IPS-11a (cell line): ENCODE data around the gene LUC7L3.

ENCODE experiments used
- H3K4me3 ChIP-seq: one replicate; pipeline ENCODE4 v1.5.1; 2013; ENCODE audit warnings: low read depth, low read length, control low read depth

The LUC7L3 gene

DNA sequence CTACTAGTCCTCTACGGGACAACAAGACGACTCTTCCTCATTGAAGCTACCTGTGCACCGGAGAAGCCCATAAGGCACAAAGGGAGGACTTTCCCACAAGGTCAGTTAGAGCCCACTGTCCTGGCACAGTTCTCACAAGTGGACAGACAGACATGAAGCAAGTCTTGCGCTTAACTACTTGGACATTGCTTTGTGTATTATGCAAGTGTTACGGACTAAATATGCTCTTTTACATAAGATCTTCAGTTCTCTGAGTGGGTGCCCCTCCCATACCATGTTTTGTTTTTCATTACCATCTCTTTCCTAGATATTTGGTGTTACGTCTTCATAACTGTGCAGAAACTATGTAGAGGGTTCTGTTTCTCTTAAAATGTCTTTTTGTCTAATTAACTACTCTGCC is 29.8 kb downstream of the LUC7L3 start:
- H3K4me3 ChIP-seq: no peak overlapping the region

DNA sequence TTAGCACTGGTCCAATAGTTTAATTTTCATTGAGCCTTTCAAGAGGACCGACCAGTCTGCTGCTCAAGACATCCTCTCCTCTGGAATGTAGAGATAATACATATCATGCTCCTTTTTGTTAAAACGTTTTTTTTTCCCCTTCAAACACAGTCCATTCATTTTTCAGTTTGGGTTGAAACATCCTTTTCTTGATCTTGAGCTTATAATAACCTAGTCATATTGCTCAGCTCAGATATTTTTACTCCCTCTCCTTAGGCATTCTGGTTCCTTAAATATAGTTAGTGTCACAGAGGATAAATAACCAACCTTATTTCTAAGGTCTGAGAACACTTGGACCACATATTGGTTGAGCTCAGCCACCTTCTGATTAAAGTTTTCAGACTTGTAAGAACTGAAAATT is 35.1 kb downstream of the LUC7L3 start:
- H3K4me3 ChIP-seq: no peak overlapping the region

- no peak overlapping the region for H3K4me3 ChIP-seq
These were observed 39.1 kb downstream of the LUC7L3 start for GRCh38 chr17:50758524-50758923.

- H3K4me3 ChIP-seq: no peak overlapping the region
These were observed 39.7 kb downstream of the LUC7L3 start for GRCh38 chr17:50758989-50759544.

DNA sequence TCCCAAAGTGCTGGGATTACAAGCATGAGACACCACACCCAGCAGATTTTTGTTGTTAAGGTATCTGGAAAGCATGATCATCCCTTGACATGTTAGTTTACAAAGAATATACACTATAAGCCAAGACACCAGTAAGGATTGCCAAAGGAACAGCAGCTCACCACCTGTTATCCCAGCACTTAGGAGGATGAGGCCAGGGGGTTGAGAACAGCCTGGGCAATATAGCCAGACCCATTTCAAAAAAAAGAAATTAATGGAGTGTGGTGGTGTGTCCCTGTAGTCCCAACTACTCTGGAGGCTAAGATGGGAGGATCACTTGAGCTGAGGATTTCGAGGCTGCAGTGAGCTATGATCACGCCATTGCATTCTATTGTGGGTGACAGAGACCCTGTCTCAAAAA is 42.8 kb downstream of the LUC7L3 start:
- no peak overlapping the region for H3K4me3 ChIP-seq

GRCh38 chr17:50763716-50764475 is 44.5 kb downstream of the LUC7L3 start:
- H3K4me3 ChIP-seq: no peak overlapping the region

- no peak overlapping the region for H3K4me3 ChIP-seq
These were observed 45.3 kb downstream of the LUC7L3 start for GRCh38 chr17:50764734-50765149.

GRCh38 chr17:50765454-50766221 is 46.2 kb downstream of the LUC7L3 start:
- H3K4me3 ChIP-seq: no peak overlapping the region

GRCh38 chr17:50766222-50767023 is 47.0 kb downstream of the LUC7L3 start:
- no peak overlapping the region for H3K4me3 ChIP-seq

- H3K4me3 ChIP-seq: no peak overlapping the region
These were observed 47.6 kb downstream of the LUC7L3 start for GRCh38 chr17:50767030-50767429.

GRCh38 chr17:50767446-50767845 is 48.0 kb downstream of the LUC7L3 start, which contains the start of gene ANKRD40CL:
Gene ANKRD40CL (minus strand): TSS chr17:50767518. CDS start chr17:50766913, 605 bp downstream.
- no peak within 1 kb of the TSS for H3K4me3 ChIP-seq

DNA sequence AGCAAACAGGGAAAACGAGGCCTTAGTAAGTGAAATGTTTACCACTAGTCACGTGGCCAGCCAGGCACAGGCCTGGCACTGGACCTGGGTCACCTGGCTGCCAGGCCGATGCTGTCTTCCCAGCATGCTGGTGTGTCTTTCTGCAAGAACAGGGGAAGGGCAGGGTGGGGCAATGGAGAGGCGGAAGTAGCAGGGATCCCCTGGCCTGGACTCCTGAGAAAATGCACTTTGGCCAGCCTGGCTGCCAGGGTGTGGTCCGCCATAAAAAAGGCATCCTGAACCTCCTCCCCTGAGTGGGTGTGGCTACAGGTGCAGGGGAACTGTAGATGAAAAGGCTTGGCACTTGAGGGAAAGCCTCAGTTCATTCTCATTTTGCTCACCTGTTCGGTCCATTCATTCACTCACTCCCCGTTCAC is 49.0 kb downstream of the LUC7L3 start:
- H3K4me3 ChIP-seq: no peak overlapping the region

DNA sequence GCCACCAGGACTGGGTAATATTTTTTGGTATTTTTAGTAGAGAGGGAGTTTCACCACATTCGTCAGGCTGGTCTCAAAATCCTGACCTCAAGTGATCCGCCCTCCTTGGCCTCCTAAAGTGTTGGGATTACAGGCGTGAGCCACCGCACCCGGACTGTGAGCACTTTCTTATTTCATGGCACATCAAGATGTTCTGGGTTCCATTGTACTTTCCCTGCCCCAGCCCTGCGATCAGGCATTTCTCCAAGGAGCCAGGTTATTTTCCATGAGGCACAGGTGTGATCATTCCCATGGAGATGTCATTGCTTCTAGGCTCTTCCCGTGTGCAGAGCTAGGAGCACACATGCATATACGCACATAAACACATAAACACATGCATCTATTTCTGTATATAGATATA is 50.5 kb downstream of the LUC7L3 start:
- H3K4me3 ChIP-seq: no peak overlapping the region

DNA sequence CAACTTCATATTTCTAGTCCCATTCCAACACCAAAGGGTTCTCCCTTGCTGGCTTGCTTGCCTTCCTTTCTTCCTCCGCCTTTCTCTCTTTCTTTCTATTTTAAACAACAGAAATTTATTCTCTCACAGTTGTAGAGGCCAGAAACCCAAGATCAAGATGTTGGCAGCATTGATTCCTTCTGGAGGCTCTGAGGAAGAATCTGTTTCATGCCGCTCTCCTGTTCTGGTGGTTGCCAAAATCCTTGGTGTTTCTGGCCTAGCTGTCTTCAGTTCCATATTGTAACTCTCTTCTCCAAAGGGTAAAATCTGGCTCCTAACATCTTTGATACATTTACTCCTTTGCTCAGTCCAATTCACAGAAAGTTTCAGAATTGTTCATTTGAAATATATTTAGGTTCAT is 50.9 kb downstream of the LUC7L3 start:
- H3K4me3 ChIP-seq: no peak overlapping the region

DNA sequence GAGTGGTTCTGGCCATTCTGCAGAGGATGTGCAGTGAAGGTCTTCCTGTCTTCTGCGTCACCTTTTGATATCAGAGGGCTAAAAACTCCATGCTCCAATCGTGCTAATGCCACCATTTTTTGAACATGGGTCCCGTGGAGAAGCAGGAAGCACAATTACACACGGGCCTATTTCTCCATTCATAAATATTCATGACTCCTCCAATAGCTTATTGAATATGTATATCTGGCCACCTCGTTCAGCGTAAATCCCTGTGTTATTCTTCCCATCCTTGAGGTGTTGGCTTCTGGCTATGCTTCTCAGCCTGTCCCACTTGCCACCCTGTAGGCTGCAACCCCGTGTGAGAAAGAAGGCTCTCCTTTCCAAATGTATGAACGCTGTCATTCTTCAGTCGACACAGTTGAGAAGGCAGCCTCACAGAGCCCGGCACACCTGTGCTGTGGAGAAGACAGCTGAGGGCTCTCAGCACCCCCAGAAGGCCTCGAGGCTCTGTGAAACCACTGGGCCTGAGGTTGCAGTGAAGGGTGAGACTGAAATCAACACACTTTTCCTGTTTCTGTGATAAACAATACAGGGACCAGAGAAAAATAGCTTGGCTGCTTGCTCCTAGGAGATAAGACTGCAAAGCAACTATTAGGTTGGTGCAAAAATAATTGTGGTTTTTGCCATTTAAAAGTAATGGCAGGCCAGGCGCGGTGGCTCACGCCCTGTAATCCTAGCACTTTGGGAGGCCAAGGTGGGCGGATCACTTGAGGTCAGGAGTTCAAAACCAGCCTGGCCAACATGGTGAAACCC is 52.8 kb downstream of the LUC7L3 start:
- no peak overlapping the region for H3K4me3 ChIP-seq

GRCh38 chr17:50774225-50774803 is 54.9 kb downstream of the LUC7L3 start:
- no peak overlapping the region for H3K4me3 ChIP-seq

GRCh38 chr17:50775926-50776325 is 56.5 kb downstream of the LUC7L3 start:
- H3K4me3 ChIP-seq: no peak overlapping the region

GRCh38 chr17:50778471-50778870 is 59.1 kb downstream of the LUC7L3 start:
- no peak overlapping the region for H3K4me3 ChIP-seq

- no peak overlapping the region for H3K4me3 ChIP-seq
These were observed 59.6 kb downstream of the LUC7L3 start for GRCh38 chr17:50778988-50779387.
